ENCODE results near the gene MAB21L3. TPM values are rescaled to one million over a fixed set of nuclear protein-coding genes. Genes with fewer than 3 reads are reported as not detected.

MAB21L3 gene
- total and polyA plus RNA-seq, 2 experiments from 2014 or later, result not detected

DNA sequence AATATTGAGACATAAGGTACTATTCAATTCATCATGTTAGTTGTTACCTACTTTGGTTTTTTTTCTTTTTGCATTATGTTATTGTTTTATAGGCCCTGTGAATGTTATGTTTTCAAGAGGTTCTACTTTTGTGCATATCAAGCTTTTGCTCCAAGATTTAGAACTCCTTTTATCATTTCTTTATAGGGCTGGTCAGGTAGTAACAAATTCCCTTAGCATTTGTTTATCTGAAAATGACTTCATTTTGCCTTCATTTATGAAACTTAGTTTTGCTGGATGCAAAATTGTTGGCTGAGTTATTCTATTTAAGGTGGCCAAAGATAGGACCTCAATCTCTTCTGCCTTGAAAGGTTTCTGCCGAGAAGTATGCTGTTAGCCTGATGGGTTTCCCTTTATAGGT lies 21.3 kb upstream of the MAB21L3 start:
- Mint-ChIP-seq H3K27me3 (ENCODE audit: insufficient read depth, low read depth, poor library complexity) (peaks cover 2% of the 10 kb centered on the region), H3K27ac (no peak overlapping the region), H3K36me3 (ENCODE audit: low read depth) (no peaks in the 10 kb centered on the region; the same call in 2 of the 3 replicates), H3K4me3 (no peak overlapping the region), H3K9me3 (peaks cover 16% of the 10 kb centered on the region), H3K4me1 (no peaks in the 10 kb centered on the region)
- Histone ChIP-seq H3K4me2 (no peak overlapping the region), H3K9me2 (ENCODE audit: insufficient read depth) (peaks cover 5% of the 10 kb centered on the region; the same call in 1 of the 2 replicates), H3K4me3 (no peak overlapping the region), H3K27me3 (ENCODE audit: insufficient read depth) (no peaks in the 10 kb centered on the region), H2AFZ (no peak overlapping the region), H4K20me1 (replicated peaks; ENCODE audit: insufficient read depth) (no peaks in the 10 kb centered on the region), H3K36me3 (ENCODE audit: insufficient read depth) (no peaks in the 10 kb centered on the region), H3K79me2 (replicated peaks; ENCODE audit: insufficient read depth) (no peaks in the 10 kb centered on the region), H3F3A (replicated peaks; ENCODE audit: low read depth) (no peaks in the 10 kb centered on the region), H3K4me1 (ENCODE audit: insufficient read depth) (no peaks in the 10 kb centered on the region), H3K27ac (ENCODE audit: low read depth) (no peak overlapping the region)
- DNase-seq (ENCODE audit: low spot score) (no peak), ATAC-seq (no peak)
- TF ChIP-seq NANOG (IDR thresholded peaks at IDR 0.05; ENCODE audit: borderline replicate concordance) (no peak), REST (IDR thresholded peaks at IDR 0.05; ENCODE audit: unreplicated experiment) (no peak), EZH2 (IDR thresholded peaks at IDR 0.05; ENCODE audit: low read depth, unreplicated experiment) (no peak), CREB1 (CRISPR knock-in tag; IDR thresholded peaks at IDR 0.05; ENCODE audit: low read depth) (no peak), ETS1 (IDR thresholded peaks at IDR 0.05) (no peak), POLR2AphosphoS5 (IDR thresholded peaks at IDR 0.05; ENCODE audit: low read depth) (no peak), ZNF114 (CRISPR knock-in tag; IDR thresholded peaks at IDR 0.05) (no peak), STAT1 (IDR thresholded peaks at IDR 0.05; ENCODE audit: unreplicated experiment) (no peak), EZH2phosphoT487 (IDR thresholded peaks at IDR 0.05; ENCODE audit: unreplicated experiment) (no peak), JUNB (IDR thresholded peaks at IDR 0.05; ENCODE audit: unreplicated experiment) (no peak)
- TF ChIP-seq, protein P1, sequence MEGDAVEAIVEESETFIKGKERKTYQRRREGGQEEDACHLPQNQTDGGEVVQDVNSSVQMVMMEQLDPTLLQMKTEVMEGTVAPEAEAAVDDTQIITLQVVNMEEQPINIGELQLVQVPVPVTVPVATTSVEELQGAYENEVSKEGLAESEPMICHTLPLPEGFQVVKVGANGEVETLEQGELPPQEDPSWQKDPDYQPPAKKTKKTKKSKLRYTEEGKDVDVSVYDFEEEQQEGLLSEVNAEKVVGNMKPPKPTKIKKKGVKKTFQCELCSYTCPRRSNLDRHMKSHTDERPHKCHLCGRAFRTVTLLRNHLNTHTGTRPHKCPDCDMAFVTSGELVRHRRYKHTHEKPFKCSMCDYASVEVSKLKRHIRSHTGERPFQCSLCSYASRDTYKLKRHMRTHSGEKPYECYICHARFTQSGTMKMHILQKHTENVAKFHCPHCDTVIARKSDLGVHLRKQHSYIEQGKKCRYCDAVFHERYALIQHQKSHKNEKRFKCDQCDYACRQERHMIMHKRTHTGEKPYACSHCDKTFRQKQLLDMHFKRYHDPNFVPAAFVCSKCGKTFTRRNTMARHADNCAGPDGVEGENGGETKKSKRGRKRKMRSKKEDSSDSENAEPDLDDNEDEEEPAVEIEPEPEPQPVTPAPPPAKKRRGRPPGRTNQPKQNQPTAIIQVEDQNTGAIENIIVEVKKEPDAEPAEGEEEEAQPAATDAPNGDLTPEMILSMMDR (conservative IDR thresholded peaks at IDR 0.05; ENCODE audit: low read depth in 2 of 2), result no peak
- TF ChIP-seq, protein P2, sequence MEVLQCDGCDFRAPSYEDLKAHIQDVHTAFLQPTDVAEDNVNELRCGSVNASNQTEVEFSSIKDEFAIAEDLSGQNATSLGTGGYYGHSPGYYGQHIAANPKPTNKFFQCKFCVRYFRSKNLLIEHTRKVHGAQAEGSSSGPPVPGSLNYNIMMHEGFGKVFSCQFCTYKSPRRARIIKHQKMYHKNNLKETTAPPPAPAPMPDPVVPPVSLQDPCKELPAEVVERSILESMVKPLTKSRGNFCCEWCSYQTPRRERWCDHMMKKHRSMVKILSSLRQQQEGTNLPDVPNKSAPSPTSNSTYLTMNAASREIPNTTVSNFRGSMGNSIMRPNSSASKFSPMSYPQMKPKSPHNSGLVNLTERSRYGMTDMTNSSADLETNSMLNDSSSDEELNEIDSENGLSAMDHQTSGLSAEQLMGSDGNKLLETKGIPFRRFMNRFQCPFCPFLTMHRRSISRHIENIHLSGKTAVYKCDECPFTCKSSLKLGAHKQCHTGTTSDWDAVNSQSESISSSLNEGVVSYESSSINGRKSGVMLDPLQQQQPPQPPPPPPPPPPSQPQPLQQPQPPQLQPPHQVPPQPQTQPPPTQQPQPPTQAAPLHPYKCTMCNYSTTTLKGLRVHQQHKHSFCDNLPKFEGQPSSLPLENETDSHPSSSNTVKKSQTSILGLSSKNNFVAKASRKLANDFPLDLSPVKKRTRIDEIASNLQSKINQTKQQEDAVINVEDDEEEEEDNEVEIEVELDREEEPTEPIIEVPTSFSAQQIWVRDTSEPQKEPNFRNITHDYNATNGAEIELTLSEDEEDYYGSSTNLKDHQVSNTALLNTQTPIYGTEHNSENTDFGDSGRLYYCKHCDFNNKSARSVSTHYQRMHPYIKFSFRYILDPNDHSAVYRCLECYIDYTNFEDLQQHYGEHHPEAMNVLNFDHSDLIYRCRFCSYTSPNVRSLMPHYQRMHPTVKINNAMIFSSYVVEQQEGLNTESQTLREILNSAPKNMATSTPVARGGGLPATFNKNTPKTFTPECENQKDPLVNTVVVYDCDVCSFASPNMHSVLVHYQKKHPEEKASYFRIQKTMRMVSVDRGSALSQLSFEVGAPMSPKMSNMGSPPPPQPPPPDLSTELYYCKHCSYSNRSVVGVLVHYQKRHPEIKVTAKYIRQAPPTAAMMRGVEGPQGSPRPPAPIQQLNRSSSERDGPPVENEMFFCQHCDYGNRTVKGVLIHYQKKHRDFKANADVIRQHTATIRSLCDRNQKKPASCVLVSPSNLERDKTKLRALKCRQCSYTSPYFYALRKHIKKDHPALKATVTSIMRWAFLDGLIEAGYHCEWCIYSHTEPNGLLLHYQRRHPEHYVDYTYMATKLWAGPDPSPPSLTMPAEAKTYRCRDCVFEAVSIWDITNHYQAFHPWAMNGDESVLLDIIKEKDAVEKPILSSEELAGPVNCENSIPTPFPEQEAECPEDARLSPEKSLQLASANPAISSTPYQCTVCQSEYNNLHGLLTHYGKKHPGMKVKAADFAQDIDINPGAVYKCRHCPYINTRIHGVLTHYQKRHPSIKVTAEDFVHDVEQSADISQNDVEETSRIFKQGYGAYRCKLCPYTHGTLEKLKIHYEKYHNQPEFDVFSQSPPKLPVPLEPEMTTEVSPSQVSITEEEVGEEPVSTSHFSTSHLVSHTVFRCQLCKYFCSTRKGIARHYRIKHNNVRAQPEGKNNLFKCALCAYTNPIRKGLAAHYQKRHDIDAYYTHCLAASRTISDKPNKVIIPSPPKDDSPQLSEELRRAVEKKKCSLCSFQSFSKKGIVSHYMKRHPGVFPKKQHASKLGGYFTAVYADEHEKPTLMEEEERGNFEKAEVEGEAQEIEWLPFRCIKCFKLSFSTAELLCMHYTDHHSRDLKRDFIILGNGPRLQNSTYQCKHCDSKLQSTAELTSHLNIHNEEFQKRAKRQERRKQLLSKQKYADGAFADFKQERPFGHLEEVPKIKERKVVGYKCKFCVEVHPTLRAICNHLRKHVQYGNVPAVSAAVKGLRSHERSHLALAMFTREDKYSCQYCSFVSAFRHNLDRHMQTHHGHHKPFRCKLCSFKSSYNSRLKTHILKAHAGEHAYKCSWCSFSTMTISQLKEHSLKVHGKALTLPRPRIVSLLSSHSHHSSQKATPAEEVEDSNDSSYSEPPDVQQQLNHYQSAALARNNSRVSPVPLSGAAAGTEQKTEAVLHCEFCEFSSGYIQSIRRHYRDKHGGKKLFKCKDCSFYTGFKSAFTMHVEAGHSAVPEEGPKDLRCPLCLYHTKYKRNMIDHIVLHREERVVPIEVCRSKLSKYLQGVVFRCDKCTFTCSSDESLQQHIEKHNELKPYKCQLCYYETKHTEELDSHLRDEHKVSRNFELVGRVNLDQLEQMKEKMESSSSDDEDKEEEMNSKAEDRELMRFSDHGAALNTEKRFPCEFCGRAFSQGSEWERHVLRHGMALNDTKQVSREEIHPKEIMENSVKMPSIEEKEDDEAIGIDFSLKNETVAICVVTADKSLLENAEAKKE (CRISPR knock-in tag; IDR thresholded peaks at IDR 0.05), result no peak

Data from GM23338 (cell line).